Right renal pelvis (tissue), 4 donors: ENCODE results near the gene MCC. TPM values are rescaled to one million over a fixed set of nuclear protein-coding genes. Genes with fewer than 3 reads are reported as not detected.

Source experiments
- DNase-seq, 4 donors: peaks; one replicate each; pipeline ENCODE4 v3.0.0-alpha.2; 2013; ENCODE audit warnings: low read depth in 4 of 4, low spot score in 3 of 4, missing footprints in 1 of 4
- polyA plus RNA-seq, 4 donors: library from polyadenylated mRNA; unstranded; fragments of 120-200 nt; gene quantifications; one replicate each; pipeline ENCODE4 v1.2.1, GENCODE V29; 2013; ENCODE audit not compliant: insufficient read length in 4 of 4

Gene MCC
- polyA plus RNA-seq, 4 donors = 27.6 to 34.8 (median 32.4) TPM

DNA sequence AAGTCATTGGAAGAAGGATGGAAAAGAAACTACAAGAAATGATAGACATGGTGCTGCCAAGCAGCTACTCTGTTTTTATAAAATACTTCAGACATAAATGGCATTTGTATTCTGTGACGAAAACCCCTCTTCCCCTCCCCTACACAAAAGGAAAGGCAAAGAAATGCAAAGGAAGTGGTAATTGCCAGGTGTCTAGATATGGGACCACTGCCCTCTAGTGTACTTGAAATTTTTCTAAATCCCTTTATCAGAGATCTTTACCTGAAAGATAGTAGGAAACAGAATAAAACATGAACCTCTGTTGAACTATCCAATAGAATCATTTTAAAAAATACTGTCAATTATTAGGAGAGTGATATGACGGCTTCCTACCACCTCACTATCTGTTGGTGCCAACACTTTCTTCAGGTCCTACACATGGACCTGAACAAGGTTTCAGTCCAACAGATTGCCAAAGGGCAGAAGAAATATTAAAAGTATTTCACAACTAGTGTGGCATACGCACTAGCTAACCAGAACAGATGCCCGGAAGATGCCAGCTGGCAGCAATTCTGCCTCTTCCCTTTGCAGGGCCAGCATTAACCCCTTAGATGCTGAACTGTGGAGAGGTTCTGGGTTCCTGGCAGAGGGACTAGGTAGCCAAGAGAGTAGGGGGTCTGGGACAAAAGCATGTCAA lies 157.6 kb downstream of the MCC start:
- DNase-seq = no peak

DNA sequence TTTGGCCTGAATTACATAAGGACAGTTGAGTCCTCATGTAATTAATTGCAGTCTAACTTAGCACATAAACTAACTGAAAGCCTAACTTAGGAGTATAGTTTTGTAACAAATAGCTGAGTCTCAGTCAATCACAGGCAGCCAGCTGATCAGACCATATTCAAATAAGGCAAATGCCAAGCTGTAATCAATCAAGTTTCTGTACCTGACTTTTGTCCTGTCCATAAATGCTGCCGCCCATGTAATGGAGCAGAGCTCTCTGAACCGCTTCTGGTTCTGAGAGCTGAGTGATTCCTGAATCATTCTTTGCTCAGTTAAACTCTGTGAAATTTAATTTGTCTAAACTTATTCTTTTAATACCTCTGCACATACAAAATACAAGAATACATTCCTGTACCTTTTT lies 158.3 kb downstream of the MCC start:
- no peak for DNase-seq

DNA sequence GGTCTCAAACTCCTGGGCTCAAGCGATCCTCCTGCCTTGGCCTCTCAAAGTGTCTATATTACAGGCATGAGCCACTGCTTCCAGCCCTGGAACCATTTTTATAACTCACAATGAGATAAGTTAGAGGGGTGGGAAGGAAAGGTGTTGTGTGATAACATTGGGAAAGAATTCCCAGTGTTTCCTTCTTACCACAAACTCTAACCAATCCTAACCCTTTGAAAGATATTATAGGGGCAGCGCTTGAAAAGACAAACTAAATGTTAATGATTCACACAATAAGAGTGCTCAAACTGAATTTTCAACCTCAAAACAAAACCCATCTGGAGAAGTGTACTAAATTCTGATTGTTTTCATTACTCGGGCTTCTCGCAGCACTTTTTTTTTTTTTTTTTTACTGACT lies 163.2 kb downstream of the MCC start:
- no peak for DNase-seq

DNA sequence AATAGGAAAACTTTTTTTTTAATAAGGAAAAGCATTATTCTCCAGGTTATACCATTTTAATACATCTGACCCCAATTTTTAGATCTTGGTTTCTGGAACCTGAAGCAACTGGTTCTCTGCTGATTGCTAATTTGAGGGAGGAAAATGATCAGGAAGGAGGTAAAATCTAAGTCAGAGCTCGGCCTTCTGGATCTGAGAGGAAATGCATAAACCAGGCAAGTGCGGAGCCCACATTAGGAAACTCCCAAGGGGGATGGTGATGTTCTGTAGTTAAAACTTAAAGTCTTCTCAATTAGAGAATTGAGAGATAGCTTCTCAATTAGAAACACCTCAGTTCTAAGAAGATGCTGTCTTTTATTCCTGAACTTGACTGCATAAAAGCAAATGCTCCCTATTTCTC lies 167.0 kb downstream of the MCC start:
- no peak for DNase-seq

DNA sequence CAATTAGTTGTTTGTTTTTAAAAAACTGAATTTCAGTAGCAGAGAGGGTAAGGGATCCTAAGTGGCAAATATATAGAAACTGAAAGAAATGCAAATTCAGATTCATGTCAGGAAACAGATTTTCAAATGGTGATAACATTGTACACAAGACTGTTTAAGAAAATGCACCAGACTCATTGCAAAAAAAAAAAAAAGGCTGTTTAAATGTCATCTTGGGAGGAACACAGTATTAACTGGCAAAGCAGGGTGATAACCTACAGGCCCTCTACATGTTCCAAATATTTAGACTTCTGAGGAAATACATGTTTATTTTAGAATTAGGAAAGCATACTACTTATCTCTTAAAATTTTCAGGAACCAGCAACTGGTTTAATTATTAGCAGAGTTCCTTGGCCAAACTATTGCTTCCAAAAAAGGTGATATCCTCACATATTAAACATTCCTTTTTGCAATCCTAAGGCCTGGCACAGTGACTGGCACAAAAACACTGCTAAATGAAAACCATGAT lies 167.9 kb downstream of the MCC start:
- DNase-seq = no peak

DNA sequence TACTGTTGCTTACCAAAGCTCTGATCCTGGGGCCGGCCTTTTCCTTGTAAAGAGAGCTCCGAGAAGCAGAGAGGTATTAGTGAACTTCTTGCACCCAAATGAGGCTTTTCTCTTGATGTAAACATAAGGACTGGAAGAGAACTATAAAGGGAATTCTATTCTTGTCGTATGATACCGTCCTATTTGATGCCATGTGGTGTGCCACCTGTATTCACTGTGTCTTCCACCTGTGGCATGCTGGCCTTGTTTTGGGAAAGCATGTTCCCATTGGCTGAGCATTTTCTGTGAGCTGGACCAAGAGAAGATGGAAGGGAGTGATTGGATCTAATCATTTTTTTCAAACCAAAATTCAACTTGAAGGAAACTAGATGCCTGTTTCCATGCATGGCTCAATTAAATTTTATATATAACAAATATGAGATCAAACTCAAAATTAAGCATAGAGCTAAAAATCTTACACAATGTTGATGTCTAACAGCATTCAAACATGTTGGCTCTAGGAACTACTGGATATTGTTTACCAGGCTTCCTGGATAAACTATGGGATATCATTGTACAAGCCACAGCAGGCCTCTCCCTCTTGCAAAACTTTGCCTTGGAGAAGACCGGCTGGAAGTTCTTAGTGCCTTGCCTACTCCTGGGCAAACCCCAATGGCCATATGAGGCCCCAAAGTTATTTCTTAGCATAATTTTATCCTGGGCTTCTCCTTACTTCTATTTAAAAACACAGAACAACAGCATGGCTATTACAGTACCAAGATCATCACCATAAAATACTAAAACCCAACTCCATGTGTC lies 168.8 kb downstream of the MCC start:
- no peak for DNase-seq

DNA sequence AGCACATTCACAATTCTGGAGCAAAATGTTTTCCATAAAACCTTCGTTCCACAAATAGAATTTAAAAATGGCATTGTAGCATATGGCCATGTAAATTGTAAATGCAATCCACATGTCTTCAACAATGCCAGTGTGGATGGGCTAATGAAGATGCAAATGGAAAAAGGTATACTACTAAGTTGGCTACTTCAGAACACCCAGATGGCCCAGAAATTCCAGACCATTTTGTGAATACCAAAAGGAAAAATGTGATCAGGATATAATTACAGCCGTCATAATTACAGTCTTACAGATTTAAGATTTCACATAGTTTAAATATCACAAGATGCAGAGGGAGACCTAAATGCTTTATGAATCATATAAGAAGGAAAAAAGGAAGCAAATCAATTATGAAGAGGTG lies 170.6 kb downstream of the MCC start:
- DNase-seq = no peak

DNA sequence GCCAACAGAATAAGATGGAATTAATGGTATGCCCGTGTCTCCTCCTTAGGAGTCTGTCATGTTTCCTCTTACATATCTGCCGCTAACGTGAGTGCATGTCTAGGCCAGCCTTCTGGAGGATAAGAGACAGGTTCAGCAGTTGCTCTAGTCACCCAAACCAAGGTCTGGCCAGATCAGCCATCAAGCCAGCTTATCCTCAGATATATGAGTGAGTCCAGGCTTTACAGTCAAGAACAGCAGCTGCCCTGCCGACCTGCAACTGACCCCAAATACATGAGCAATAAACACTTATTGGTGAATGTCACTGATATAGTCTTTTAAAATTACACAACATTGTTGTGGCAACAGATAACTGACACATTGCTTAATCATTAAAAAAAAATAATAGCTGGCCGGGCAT lies 177.0 kb downstream of the MCC start:
- DNase-seq = no peak

DNA sequence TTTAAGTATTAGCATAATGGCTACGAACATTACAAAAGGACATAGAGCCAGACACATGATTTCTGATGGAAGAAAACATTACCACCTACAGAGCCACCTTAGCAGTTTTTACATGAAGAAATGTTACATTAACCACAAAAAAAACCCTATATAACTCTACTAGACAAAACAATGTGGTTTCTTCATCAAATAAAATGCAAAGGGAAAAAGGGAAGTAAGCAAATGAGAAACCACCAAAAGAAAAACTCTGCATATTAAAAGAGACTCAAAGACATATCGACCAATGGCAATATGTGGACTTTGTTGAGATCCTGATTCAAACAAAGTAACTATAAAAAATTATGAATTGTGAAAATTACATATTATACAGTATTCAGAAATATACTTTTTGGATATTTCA lies 186.1 kb downstream of the MCC start:
- DNase-seq = no peak

DNA sequence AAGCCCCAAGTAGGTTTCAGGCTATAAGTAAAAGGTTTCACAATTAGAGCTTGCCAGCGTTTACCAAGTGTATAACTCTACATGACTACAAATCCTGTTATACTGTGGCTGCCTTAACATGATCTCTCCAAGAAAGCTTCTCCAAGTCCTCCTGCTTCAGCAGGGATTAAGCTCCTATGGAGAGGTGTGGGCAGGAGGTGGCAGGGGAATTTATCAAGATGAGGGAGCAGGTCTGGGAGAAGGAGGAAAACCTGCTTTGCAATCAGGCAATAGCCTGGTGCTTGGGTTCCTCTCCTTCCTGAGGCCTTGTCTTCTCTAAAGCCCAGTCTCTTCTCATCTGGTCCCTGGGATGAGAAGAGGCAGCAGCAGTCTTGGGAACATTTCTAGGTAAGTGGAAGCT lies 188.7 kb downstream of the MCC start:
- no peak for DNase-seq

DNA sequence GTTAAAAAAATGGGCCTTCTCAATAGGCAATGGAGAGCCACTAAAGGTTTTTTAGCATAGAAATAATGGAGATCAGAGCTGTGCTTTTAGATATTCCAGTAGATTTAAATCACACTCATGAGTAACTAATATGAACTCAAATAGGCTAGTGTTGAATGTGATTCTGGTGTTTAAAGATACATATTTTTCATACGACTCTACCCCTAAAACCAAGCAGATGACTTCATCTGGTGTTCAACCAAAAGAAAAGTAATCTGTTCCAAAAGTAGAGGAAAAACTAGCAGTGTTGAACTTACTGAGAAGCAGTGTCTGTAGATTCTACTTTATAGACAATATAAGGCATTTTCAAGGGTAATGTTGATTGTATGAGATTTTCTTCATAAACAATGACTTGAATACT lies 191.6 kb downstream of the MCC start:
- no peak for DNase-seq

DNA sequence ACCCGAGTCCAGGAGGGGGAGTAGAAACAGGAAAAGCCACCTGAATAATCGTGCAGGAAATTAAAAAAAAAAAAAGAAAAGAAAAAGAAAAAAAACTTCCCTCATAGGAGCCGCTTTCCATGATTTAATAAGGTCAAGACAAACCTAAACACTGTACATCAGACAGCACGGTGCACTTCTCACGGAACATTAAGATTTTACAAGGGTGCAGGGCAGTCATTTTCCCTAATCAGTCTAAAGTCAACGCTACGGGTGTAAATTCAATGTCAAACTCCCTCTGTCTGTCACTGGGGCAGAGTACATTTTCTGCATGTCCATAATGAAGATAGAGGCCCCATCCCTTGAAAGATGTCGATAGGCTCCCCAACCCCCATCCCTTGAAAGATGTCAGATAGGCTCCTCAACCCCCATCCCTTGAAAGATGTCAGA lies 193.1 kb downstream of the MCC start:
- no peak for DNase-seq

DNA sequence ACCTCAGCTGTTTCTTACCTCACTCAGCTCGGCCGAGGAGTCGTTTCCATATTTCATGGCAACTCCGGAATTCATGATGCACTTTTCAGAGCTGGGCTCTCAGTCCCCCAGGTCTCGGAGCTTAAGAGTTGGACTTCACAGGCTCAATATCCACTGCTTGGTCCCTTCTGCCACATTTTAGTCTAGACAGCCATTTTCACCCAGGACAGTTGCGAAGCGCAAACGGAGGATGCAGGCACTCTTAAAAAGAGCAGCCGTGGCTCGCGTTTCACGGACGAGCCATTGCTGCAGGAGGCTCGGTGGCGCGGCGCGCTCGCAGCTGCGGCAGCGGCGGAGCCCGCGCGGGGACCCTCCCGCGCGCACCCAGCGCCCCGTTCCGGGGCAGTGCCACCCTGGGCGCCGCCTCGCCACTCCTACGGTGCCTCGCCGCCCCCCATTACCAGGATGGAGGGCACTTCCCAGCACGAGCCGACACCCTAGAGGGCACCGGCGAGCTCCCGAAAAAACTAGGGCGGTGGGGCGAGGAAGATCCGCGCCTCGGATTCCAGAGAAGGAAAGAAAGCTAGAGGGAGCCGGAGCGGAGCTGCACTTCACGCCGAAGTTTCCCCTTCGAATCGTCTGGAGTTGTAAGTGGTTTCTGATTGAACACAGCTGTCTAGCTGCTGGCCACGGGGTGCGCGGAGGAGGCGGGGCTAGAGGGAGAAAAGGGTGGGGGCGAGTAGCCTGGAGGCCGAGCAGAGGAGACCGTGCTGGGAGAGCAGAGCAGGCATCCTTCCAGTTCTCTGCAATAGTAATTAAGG lies 193.7 kb downstream of the MCC start:
- DNase-seq = peak; percentile 73 to 88 (median 86)

DNA sequence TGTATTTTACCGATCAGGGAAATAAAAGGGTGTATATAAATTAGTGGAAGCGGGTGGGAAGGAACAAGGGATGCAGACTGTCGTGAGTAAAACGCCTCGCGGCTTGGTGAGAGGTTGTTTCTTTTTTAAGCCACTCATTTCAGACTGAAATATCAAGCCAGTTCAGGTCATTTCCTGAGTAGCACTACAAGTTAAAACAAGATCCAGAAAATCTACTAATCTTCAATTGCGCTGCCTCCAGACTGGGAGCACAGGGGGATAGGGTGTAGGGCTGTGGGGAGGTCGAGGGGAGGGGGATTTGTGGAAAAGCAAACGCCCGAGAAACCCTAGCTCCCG lies 194.3 kb downstream of the MCC start:
- peak in 1 of 4 donors; percentile 44 for DNase-seq

DNA sequence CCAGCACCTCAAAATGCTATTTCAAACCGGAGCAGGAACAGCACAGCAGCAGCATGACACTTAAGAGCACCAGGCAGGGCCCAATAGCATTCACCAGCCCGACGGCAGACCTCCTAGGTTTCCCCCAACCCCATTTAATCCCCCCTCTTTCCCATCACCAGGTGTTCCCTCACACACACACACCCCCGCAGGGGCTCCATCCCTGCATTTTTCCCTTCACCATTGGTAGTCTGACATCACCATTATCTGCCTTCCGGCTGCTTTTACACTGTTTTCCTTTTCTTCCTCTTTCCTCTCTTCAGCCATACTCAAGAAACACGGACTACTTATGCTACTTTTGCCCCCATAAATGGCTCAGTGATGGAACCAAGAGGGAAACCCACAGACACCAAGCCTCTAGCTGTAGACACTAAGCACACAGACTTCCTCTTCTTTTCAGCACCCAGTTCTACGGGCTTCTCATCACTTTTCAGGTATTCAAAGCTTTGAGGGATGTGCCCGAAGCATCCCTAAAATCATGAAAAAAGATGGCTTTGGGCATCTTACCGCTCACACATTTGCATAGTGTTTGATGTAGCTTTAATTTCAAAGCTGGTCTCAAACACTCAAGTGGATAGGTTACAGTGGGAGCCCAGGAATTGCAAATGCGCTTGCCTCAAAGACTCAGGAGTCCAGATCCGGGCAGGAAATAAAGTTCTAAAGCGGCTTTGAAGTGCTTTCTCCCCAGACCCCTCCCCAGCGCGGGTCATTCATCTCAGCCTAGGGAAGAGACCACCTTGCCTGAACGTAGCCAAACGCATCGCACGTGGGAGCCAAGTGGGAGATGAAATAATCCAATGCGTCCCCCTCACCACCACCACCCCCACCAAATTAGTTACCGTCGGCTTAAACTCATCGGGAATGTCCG lies 194.9 kb downstream of the MCC start:
- peak in 1 of 4 donors; percentile 29 for DNase-seq

DNA sequence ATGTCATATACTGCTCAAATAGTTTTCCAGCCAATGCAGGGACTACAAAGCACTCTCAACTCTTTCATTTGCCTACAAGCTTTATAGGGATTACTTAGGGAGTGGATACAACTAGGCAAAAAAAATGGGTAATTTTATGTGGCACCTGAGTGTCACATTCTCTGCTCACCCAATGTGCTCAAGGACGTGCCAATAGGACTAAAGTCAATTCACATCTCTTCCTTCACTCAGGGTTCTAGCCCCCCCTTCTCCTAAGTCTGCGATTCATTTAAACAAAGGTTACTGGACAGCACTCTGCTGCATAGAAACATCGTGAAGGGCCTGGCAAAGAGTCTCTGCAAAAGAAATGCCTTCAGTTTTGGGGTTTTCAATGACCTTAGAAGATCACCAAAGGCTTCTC lies 195.8 kb downstream of the MCC start:
- DNase-seq = no peak

DNA sequence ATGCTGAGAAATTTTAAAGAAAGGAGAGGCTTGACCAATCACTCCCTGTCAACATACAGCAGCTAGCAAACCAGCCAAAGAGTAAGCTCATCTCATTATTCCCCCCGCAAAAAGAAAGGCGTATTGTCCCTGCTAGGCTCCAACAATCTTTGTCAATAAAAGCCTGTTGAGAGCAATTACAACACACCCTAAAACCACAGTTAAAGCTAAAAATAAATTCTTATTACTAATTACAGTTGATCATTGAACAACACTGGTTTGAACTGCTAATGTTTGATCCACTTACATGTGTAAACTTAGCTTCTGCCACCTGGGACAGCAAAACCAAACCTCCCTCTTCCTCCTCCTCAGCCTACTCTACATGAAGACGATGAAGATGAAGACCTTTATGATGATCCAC lies 204.7 kb downstream of the MCC start:
- no peak for DNase-seq

DNA sequence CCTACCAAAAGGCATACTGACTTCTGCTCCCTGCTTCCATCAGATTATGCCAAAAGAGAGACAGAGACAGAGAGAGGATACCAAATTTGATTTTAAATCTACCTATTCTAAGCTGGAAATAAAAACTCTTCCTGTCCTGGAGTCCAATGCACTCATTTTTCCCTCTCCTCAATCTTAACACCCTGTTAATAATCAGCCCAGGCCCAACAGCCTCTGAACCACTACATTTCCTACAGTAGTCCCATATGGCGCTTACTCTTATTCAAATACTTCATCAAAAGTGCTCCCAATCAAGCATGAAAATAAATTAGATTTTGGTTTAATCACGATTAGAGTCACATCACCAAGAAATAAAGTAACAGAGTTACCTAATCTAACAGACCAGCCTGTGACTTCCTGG lies 205.8 kb downstream of the MCC start:
- no peak for DNase-seq

DNA sequence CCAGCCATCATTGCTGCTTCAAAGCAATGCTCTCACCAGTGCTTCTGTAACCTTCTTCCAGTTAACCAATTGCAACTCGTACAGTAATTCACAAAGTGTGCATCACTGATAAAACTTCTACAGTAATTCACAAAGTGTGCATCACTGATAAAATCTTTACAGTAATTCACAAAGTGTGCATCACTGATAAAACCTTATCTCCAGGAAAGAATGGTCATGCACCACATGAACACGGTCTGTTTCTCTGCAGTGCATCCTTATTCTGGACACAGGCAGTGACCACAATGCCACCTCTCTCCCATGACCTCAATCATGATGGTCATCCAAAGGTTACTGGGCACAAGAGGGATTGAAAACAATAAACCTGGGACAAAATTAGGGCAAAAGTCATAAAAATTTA lies 207.1 kb downstream of the MCC start:
- no peak for DNase-seq

DNA sequence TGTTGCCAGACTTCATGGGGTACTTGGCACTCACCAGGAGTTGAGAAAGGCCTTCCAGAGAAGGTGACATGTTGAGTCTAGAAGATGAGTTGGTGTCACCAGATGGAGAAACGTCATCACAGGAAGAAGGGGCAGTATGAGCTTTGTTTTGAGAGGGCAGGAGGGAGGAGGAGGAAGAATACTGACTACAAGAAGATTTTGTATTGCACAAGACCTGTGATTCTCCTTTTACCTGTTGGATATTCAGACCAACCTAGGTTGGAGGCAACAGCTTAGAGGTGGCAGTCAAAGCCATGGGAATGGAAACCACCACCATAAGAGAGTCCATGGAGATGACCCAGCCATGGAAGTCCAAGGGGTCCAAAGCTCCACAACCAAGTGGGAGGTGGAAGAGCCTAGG lies 207.7 kb downstream of the MCC start:
- no peak for DNase-seq
